Large intestine (tissue), 3 donors: ENCODE measurements around the gene SH2D1B. TPM values are rescaled to one million over a fixed set of nuclear protein-coding genes. Genes with fewer than 3 reads are reported as not detected.

Experiments
- DNase-seq, 2 donors: peaks; one replicate each; pipeline versions ENCODE4 v3.0.0 to v3.0.0-alpha.2; 2013
- H3K27ac ChIP-seq: one replicate; pipeline ENCODE4 v1.5.1; 2013; ENCODE audit warnings: low read length
- H3K27me3 ChIP-seq: 2 replicates; pipeline ENCODE4 v1.6.1; 2013; ENCODE audit warnings: low read length; ENCODE audit not compliant: control insufficient read depth, insufficient read depth
- H3K36me3 ChIP-seq: 2 replicates; pipeline ENCODE4 v1.6.1; 2013; ENCODE audit warnings: low read length; ENCODE audit not compliant: control insufficient read depth, insufficient read depth
- H3K4me1 ChIP-seq: one replicate; pipeline ENCODE4 v1.6.1; 2013; ENCODE audit warnings: low read length; ENCODE audit not compliant: control insufficient read depth, insufficient read depth
- H3K4me3 ChIP-seq: one replicate; pipeline ENCODE4 v1.5.1; 2013; ENCODE audit warnings: low read length
- H3K9me3 ChIP-seq: one replicate; pipeline ENCODE4 v1.6.1; 2013; ENCODE audit warnings: mild to moderate bottlenecking, low read depth, low read length, moderate library complexity; ENCODE audit not compliant: control insufficient read depth
- WGBS: methylation state at CpG from one replicate; pipeline ENCODE4 v1.1.5; 2013; ENCODE audit warnings: low lambda C conversion rate; ENCODE audit not compliant: insufficient coverage; 5-methylcytosine and 5-hydroxymethylcytosine counted together
- polyA plus RNA-seq: library from polyadenylated mRNA; unstranded; fragments of 120-200 nt; gene quantifications from one replicate; pipeline ENCODE4 v1.2.1, GENCODE V29; 2013

The SH2D1B gene
- polyA plus RNA-seq, 1 donor, result 2.1 TPM

- Histone ChIP-seq H3K36me3 (no peaks in the 10 kb centered on the region), H3K27ac (no peak overlapping the region), H3K4me3 (no peak overlapping the region), H3K27me3 (no peaks in the 10 kb centered on the region), H3K4me1 (no peaks in the 10 kb centered on the region), H3K9me3 (no peaks in the 10 kb centered on the region)
- DNase-seq, result no peak
- no CpG with 5 or more reads among the region's 13 CpGs for WGBS
Measured at GRCh38 chr1:162372159-162373071, 39.5 kb downstream of the SH2D1B start.

GRCh38 chr1:162371611-162372010 is 40.3 kb downstream of the SH2D1B start:
- DNase-seq, result no peak
- peaks cover 5% of the 10 kb centered on the region for H3K9me3 ChIP-seq
- no peaks in the 10 kb centered on the region for H3K4me1 ChIP-seq
- H3K27ac ChIP-seq, result no peak overlapping the region
- peaks cover 3% of the 10 kb centered on the region for H3K36me3 ChIP-seq
- WGBS, result no CpG with 5 or more reads among the region's 6 CpGs
- no peak overlapping the region for H3K4me3 ChIP-seq
- no peaks in the 10 kb centered on the region for H3K27me3 ChIP-seq

GRCh38 chr1:162370721-162371120 is 41.2 kb downstream of the SH2D1B start:
- Histone ChIP-seq H3K27ac (no peak overlapping the region), H3K4me3 (no peak overlapping the region), H3K36me3 (peaks cover 3% of the 10 kb centered on the region), H3K27me3 (no peaks in the 10 kb centered on the region), H3K4me1 (peaks cover 6% of the 10 kb centered on the region), H3K9me3 (peaks cover 5% of the 10 kb centered on the region)
- no CpG with 5 or more reads among the region's 3 CpGs for WGBS
- no peak for DNase-seq

- DNase-seq, result no peak
- H3K36me3 ChIP-seq, result peaks cover 3% of the 10 kb centered on the region
- WGBS, result 100% methylated on average over 1 of the region's 1 CpG
- no peaks in the 10 kb centered on the region for H3K27me3 ChIP-seq
- H3K4me3 ChIP-seq, result no peak overlapping the region
- H3K27ac ChIP-seq, result no peak overlapping the region
- H3K9me3 ChIP-seq, result peaks cover 5% of the 10 kb centered on the region
- H3K4me1 ChIP-seq, result peaks cover 9% of the 10 kb centered on the region
Measured at GRCh38 chr1:162370161-162370560, 41.8 kb downstream of the SH2D1B start.

GRCh38 chr1:162369571-162369970 is 42.4 kb downstream of the SH2D1B start:
- Histone ChIP-seq H3K36me3 (peaks cover 3% of the 10 kb centered on the region), H3K4me1 (peaks cover 10% of the 10 kb centered on the region), H3K27me3 (no peaks in the 10 kb centered on the region), H3K9me3 (peaks cover 5% of the 10 kb centered on the region), H3K27ac (no peak overlapping the region), H3K4me3 (no peak overlapping the region)
- WGBS, result no CpG with 5 or more reads among the region's 7 CpGs
- DNase-seq, result no peak

GRCh38 chr1:162368451-162368850 is 43.5 kb downstream of the SH2D1B start:
- Histone ChIP-seq H3K9me3 (peaks cover 5% of the 10 kb centered on the region), H3K27me3 (no peaks in the 10 kb centered on the region), H3K27ac (no peak overlapping the region), H3K36me3 (peaks cover 3% of the 10 kb centered on the region), H3K4me1 (peaks cover 10% of the 10 kb centered on the region), H3K4me3 (no peak overlapping the region)
- no peak for DNase-seq
- no CpG with 5 or more reads among the region's 4 CpGs for WGBS

GRCh38 chr1:162367772-162368171 is 44.2 kb downstream of the SH2D1B start:
- H3K4me1 ChIP-seq, result peaks cover 10% of the 10 kb centered on the region
- H3K27ac ChIP-seq, result no peak overlapping the region

GRCh38 chr1:162367073-162367472 is 44.9 kb downstream of the SH2D1B start:
- 95% methylated on average over 4 of the region's 36 CpGs for WGBS
- H3K27me3 ChIP-seq, result no peaks in the 10 kb centered on the region
- peaks cover 3% of the 10 kb centered on the region for H3K36me3 ChIP-seq
- peak overlapping the region; percentile 14 for H3K4me3 ChIP-seq
- DNase-seq, result no peak
- H3K9me3 ChIP-seq, result peaks cover 5% of the 10 kb centered on the region
- no peak overlapping the region for H3K27ac ChIP-seq
- peaks cover 10% of the 10 kb centered on the region for H3K4me1 ChIP-seq

More at GRCh38 chr1:162367772-162368171, 44.2 kb downstream of the SH2D1B start:
- WGBS, result 88% methylated on average over 3 of the region's 10 CpGs
- no peak for DNase-seq
- Histone ChIP-seq H3K4me3 (no peak overlapping the region), H3K9me3 (peaks cover 5% of the 10 kb centered on the region), H3K27me3 (no peaks in the 10 kb centered on the region), H3K36me3 (peaks cover 3% of the 10 kb centered on the region)

GRCh38 chr1:162366671-162367070 is 45.3 kb downstream of the SH2D1B start:
- H3K27ac ChIP-seq, result no peak overlapping the region
- peaks cover 10% of the 10 kb centered on the region for H3K4me1 ChIP-seq
- peak overlapping the region; percentile 14 for H3K4me3 ChIP-seq
- no peaks in the 10 kb centered on the region for H3K27me3 ChIP-seq
- H3K9me3 ChIP-seq, result peaks cover 5% of the 10 kb centered on the region
- peaks cover 3% of the 10 kb centered on the region for H3K36me3 ChIP-seq
- no peak for DNase-seq
- WGBS, result no CpG with 5 or more reads among the region's 9 CpGs

GRCh38 chr1:162366149-162366548 is 45.8 kb downstream of the SH2D1B start:
- peaks cover 5% of the 10 kb centered on the region for H3K9me3 ChIP-seq
- 100% methylated on average over 1 of the region's 4 CpGs for WGBS
- no peak for DNase-seq
- peaks cover 3% of the 10 kb centered on the region for H3K36me3 ChIP-seq
- H3K4me3 ChIP-seq, result no peak overlapping the region
- no peak overlapping the region for H3K27ac ChIP-seq
- peaks cover 10% of the 10 kb centered on the region for H3K4me1 ChIP-seq
- no peaks in the 10 kb centered on the region for H3K27me3 ChIP-seq
